H1 (cell line): ENCODE data around the gene TRIM62. TPM values are rescaled to one million over a fixed set of nuclear protein-coding genes. Genes with fewer than 3 reads are reported as not detected.

Experiments used
- CTCF ChIA-PET: fragments of 300-600 bp; sonication (Branson Sonifier 250); formaldehyde crosslinking; loops from one replicate; lab custom pipeline; 2021; ENCODE audit not compliant: partially characterized antibody; lab: Charles Lee
- POLR2A ChIA-PET: fragments of 300-600 bp; sonication (Branson Sonifier 250); formaldehyde crosslinking; loops from one replicate; lab custom pipeline; 2021; ENCODE audit warnings: inconsistent platforms; ENCODE audit not compliant: partially characterized antibody; lab: Charles Lee
- DNase-seq, 2 experiments: peaks; one replicate each; pipeline versions ENCODE4 v3.0.0 to v3.0.0-alpha.2; 2010 to 2022; ENCODE audit warnings: low spot score in 2 of 2, low read depth in 1 of 2, mixed read lengths in 1 of 2
- FAIRE-seq: peaks from 2 replicates; lab custom pipeline; 2011; peaks lifted over from hg19 to GRCh38; lab: Jason Lieb, UNC
- H2AFZ ChIP-seq: 2 replicates; pipeline ENCODE4 v1.8.1; 2012; ENCODE audit warnings: low read length, inconsistent platforms
- H2AK5ac ChIP-seq: 2 replicates; pipeline ENCODE4 v1.6.1; 2013; ENCODE audit warnings: low read depth, low read length
- H2BK120ac ChIP-seq: replicated peaks from 2 replicates; pipeline ENCODE3; 2013; ENCODE audit warnings: low read depth, low read length, inconsistent platforms
- H2BK12ac ChIP-seq: 2 replicates; pipeline ENCODE4 v1.6.1; 2013; ENCODE audit warnings: low read depth, low read length
- H2BK15ac ChIP-seq: 2 replicates; pipeline ENCODE4 v1.6.1; 2013; ENCODE audit warnings: low read length
- H2BK20ac ChIP-seq: 2 replicates; pipeline ENCODE4 v1.6.1; 2013; ENCODE audit warnings: low read length
- H2BK5ac ChIP-seq: 2 replicates; pipeline ENCODE4 v1.6.1; 2013; ENCODE audit warnings: low read depth, low read length
- H3K14ac ChIP-seq: 2 replicates; pipeline ENCODE4 v1.6.1; 2013; ENCODE audit warnings: inconsistent platforms; ENCODE audit not compliant: insufficient read length
- H3K18ac ChIP-seq: 2 replicates; pipeline ENCODE4 v1.6.1; 2013; ENCODE audit warnings: low read length; ENCODE audit errors: extremely low read depth
- H3K23ac ChIP-seq: 2 replicates; pipeline ENCODE4 v1.6.1; 2013; ENCODE audit warnings: inconsistent platforms; ENCODE audit not compliant: insufficient read length
- H3K23me2 ChIP-seq: 2 replicates; pipeline ENCODE4 v1.6.1; 2013; ENCODE audit warnings: low read depth, low read length
- H3K27ac ChIP-seq: 2 replicates; pipeline ENCODE4 v1.6.1; 2011; ENCODE audit warnings: low read depth, low read length, inconsistent platforms
- H3K27me3 ChIP-seq, 4 experiments: replicated peaks in 1 of 4; 1 replicate in 1 of 4; 2 replicates in 3 of 4; pipeline versions ENCODE4 v1.6.1 to v1.8.1; 2011 to 2013; ENCODE audit warnings: low read length in 3 of 4, mild to moderate bottlenecking in 3 of 4, inconsistent platforms in 2 of 4, mixed read lengths in 2 of 4, moderate library complexity in 1 of 4; ENCODE audit not compliant: control insufficient read depth in 3 of 4, insufficient read depth in 3 of 4; ENCODE audit errors: extremely low read depth in 1 of 4
- H3K36me3 ChIP-seq, 4 experiments: 2 replicates each; pipeline versions ENCODE4 v1.6.1 to v1.8.1; 2011 to 2013; ENCODE audit warnings: mild to moderate bottlenecking in 4 of 4, low read length in 3 of 4, moderate library complexity in 2 of 4, control low read depth in 1 of 4, inconsistent platforms in 1 of 4; ENCODE audit not compliant: insufficient read depth in 4 of 4, control insufficient read depth in 2 of 4
- H3K4ac ChIP-seq: replicated peaks from 2 replicates; pipeline ENCODE3; 2013; ENCODE audit warnings: low read length, low read depth, mixed read lengths, inconsistent platforms; ENCODE audit not compliant: insufficient read length
- H3K4me1 ChIP-seq, 4 experiments: replicated peaks in 1 of 4; 1 replicate in 1 of 4; 2 replicates in 3 of 4; pipeline versions ENCODE4 v1.6.1 to v1.8.1; 2011 to 2013; ENCODE audit warnings: low read length in 3 of 4, inconsistent platforms in 2 of 4, mixed read lengths in 1 of 4; ENCODE audit not compliant: insufficient read depth in 4 of 4, control insufficient read depth in 3 of 4
- H3K4me2 ChIP-seq, 2 experiments: 2 replicates each; pipeline versions ENCODE4 v1.6.1 to v1.8.1; 2011 to 2013; ENCODE audit warnings: low read depth in 2 of 2, low read length in 2 of 2, control low read depth in 1 of 2, inconsistent platforms in 1 of 2, mild to moderate bottlenecking in 1 of 2; ENCODE audit not compliant: insufficient read depth in 1 of 2
- H3K4me3 ChIP-seq, 4 experiments: fragments of 200-600, 300-600 bp in 1 of 4; sonication (generic), shearing (Covaris generic), sonication (Bioruptor Twin) in 1 of 4; 2 replicates each; pipeline versions ENCODE4 v1.5.1 to v1.8.1; 2011 to 2016; ENCODE audit warnings: low read length in 4 of 4, low read depth in 3 of 4, control low read depth in 2 of 4, inconsistent platforms in 2 of 4, mild to moderate bottlenecking in 2 of 4, mixed read lengths in 1 of 4, moderate library complexity in 1 of 4; ENCODE audit not compliant: insufficient read depth in 2 of 4; ENCODE audit errors: extremely low read depth in 1 of 4
- H3K56ac ChIP-seq: replicated peaks from 2 replicates; pipeline ENCODE3; 2013; ENCODE audit warnings: low read depth, mild to moderate bottlenecking, mixed read lengths, low read length, inconsistent platforms; ENCODE audit not compliant: insufficient read length
- H3K79me1 ChIP-seq: 2 replicates; pipeline ENCODE4 v1.6.1; 2013; ENCODE audit warnings: low read depth, low read length, control low read depth
- H3K79me2 ChIP-seq, 2 experiments: 2 replicates each; pipeline versions ENCODE4 v1.6.1 to v1.8.1; 2012 to 2013; ENCODE audit warnings: low read length in 2 of 2, mild to moderate bottlenecking in 2 of 2, inconsistent platforms in 1 of 2; ENCODE audit not compliant: insufficient read depth in 2 of 2, control insufficient read depth in 1 of 2
- H3K9ac ChIP-seq, 4 experiments: replicated peaks in 1 of 4; 1 replicate in 1 of 4; 2 replicates in 3 of 4; pipeline versions ENCODE4 v1.6.1 to v1.8.1; 2011 to 2013; ENCODE audit warnings: low read depth in 3 of 4, low read length in 3 of 4, control low read depth in 2 of 4, mild to moderate bottlenecking in 2 of 4, moderate library complexity in 2 of 4, inconsistent platforms in 1 of 4; ENCODE audit errors: extremely low read depth in 1 of 4
- H3K9me3 ChIP-seq, 2 experiments: 2 replicates each; pipeline versions ENCODE4 v1.6.1 to v1.8.1; 2012 to 2013; ENCODE audit warnings: mild to moderate bottlenecking in 2 of 2, moderate library complexity in 2 of 2, control low read depth in 1 of 2, inconsistent platforms in 1 of 2, low read depth in 1 of 2, low read length in 1 of 2, mixed read lengths in 1 of 2; ENCODE audit not compliant: insufficient read depth in 2 of 2
- H4K20me1 ChIP-seq, 2 experiments: replicated peaks in 1 of 2; 2 replicates each; pipeline versions ENCODE3 to v1.8.1; 2011 to 2013; ENCODE audit warnings: inconsistent platforms in 2 of 2, low read length in 2 of 2, mild to moderate bottlenecking in 1 of 2; ENCODE audit not compliant: insufficient read depth in 2 of 2, control insufficient read depth in 1 of 2
- H4K5ac ChIP-seq: 2 replicates; pipeline ENCODE4 v1.6.1; 2013; ENCODE audit warnings: low read length, low read depth, mixed read lengths, inconsistent platforms; ENCODE audit not compliant: insufficient read length
- H4K8ac ChIP-seq: 2 replicates; pipeline ENCODE4 v1.8.0; 2013; ENCODE audit warnings: mild to moderate bottlenecking, moderate library complexity, low read length, inconsistent platforms; ENCODE audit not compliant: insufficient read depth; ENCODE audit errors: extremely low read depth
- H4K91ac ChIP-seq: replicated peaks from 2 replicates; pipeline ENCODE3; 2013; ENCODE audit warnings: low read length, mixed read lengths, inconsistent platforms; ENCODE audit not compliant: insufficient read length
- BRCA1 ChIP-seq: IDR thresholded peaks from 2 replicates; pipeline ENCODE4 v1.6.1; 2012; ENCODE audit warnings: low read depth, low read length, improper control_type of control experiment
- CREB1 ChIP-seq: IDR thresholded peaks from 2 replicates; pipeline ENCODE4 v1.6.1; 2012; ENCODE audit warnings: inconsistent platforms
- KDM4A ChIP-seq: IDR thresholded peaks from one replicate; pipeline ENCODE4 v1.7.1; 2012; ENCODE audit warnings: low read depth, mild to moderate bottlenecking, moderate library complexity, low read length, inconsistent platforms; ENCODE audit not compliant: severe bottlenecking
- KDM5A ChIP-seq: fragments of 200-600 bp; IDR thresholded peaks from 2 replicates; pipeline ENCODE4 v1.7.1; 2012; ENCODE audit warnings: mild to moderate bottlenecking, low read length, inconsistent platforms, mixed read lengths
- POLR2A ChIP-seq, 2 experiments: IDR thresholded peaks; 1 replicate in 1 of 2; 2 replicates in 1 of 2; pipeline ENCODE4 v1.6.1; 2011; ENCODE audit warnings: low read depth in 2 of 2, low read length in 2 of 2, mild to moderate bottlenecking in 2 of 2; ENCODE audit errors: control extremely low read depth in 1 of 2
- RFX5 ChIP-seq: IDR thresholded peaks from 2 replicates; pipeline ENCODE4 v1.6.1; 2011; ENCODE audit warnings: low read depth, low read length, improper control_type of control experiment, borderline replicate concordance
- RNF2 ChIP-seq: fragments of 200-900, 300-1000 bp; sonication (generic); IDR thresholded peaks from 2 replicates; pipeline ENCODE4 v1.7.1; 2016; ENCODE audit warnings: borderline replicate concordance, low read depth, mild to moderate bottlenecking, antibody characterized with exemption, low read length; ENCODE audit not compliant: poor library complexity, severe bottlenecking; ENCODE audit errors: missing control alignments
- SAP30 ChIP-seq: fragments of 300-600 bp; sonication (generic); IDR thresholded peaks from 2 replicates; pipeline ENCODE4 v1.7.1; 2012; ENCODE audit warnings: low read length, moderate library complexity, mild to moderate bottlenecking, inconsistent platforms; ENCODE audit not compliant: insufficient read depth, insufficient replicate concordance
- SP1 ChIP-seq: IDR thresholded peaks from 2 replicates; pipeline ENCODE4 v1.6.1; 2011; ENCODE audit warnings: low read depth, low read length
- SRF ChIP-seq: IDR thresholded peaks from 2 replicates; pipeline ENCODE4 v1.6.1; 2011; ENCODE audit warnings: mild to moderate bottlenecking, low read depth, low read length, moderate library complexity
- TAF1 ChIP-seq: IDR thresholded peaks from 2 replicates; pipeline ENCODE4 v1.6.1; 2011; ENCODE audit warnings: mild to moderate bottlenecking, low read depth, low read length
- TAF7 ChIP-seq: optimal IDR thresholded peaks from 2 replicates; pipeline ENCODE3; 2011; ENCODE audit warnings: low read depth, mild to moderate bottlenecking, inconsistent platforms, low read length, moderate library complexity, borderline replicate concordance
- TCF12 ChIP-seq: IDR thresholded peaks from 2 replicates; pipeline ENCODE4 v1.6.1; 2011; ENCODE audit warnings: low read depth, mild to moderate bottlenecking, low read length
- ZNF274 ChIP-seq: IDR thresholded peaks from 2 replicates; pipeline ENCODE4 v1.7.0; 2012; ENCODE audit warnings: low read length, borderline replicate concordance; ENCODE audit errors: extremely low read depth
- WGBS, 2 experiments: shearing (Covaris generic) in 1 of 2; methylation state at CpG; one replicate each; pipeline versions ENCODE4 v1.1.6 to v1.1.7; 2013 to 2015; ENCODE audit warnings: low lambda C conversion rate in 2 of 2, mixed read lengths in 2 of 2, inconsistent platforms in 1 of 2, low coverage in 1 of 2, missing lambda C conversion rate in 1 of 2; ENCODE audit not compliant: insufficient replicate concordance in 2 of 2, insufficient coverage in 1 of 2, insufficient read length in 1 of 2; ENCODE audit errors: extremely low coverage in 1 of 2, missing lambda C conversion rate in 1 of 2; 5-methylcytosine and 5-hydroxymethylcytosine counted together
- polyA plus RNA-seq, 7 experiments: library from polyadenylated mRNA; depleted of rRNA in 3 of 7; stranded (reverse) in 5 of 7; unstranded in 2 of 7; fragments of >200 nt in 5 of 7; fragments of 200-250 nt in 2 of 7; gene quantifications; 1 replicate in 5 of 7; 2 replicates in 1 of 7; 4 replicates in 1 of 7; pipeline versions ENCODE4 v1.2.1 to v1.2.3, GENCODE V29; 2011 to 2013; ENCODE audit warnings: missing spikeins in 2 of 7, mixed read lengths in 2 of 7
- total RNA-seq: library from RNA; stranded (reverse); fragmentation: NEBNext Ultra II Directional; extraction: Animal tissue kit (Norgen Biotek cat#: 25700); gene quantifications from 2 replicates; pipeline ENCODE4 v1.2.1, GENCODE V29; 2021

The TRIM62 gene
- total and polyA plus RNA-seq, 2 of the 8 experiments (the other 6 are each of a cell fraction or from before 2014, with no cell fraction given) = 6.3 to 10.8 TPM

GRCh38 chr1:33222381-33222780 is 40.5 kb upstream of the TRIM62 start:
- WGBS, 2 experiments = 89% methylated on average over 1 of the region's 1 CpG; no CpG with 5 or more reads in 1 of the 2 experiments
- H3K79me1 ChIP-seq = no peaks in the 10 kb centered on the region
- H2BK12ac ChIP-seq = no peak overlapping the region
- POLR2A ChIA-PET = no interaction called here
- H2BK20ac ChIP-seq = no peak overlapping the region
- H3K79me2 ChIP-seq = no peaks in the 10 kb centered on the region
- H3K23me2 ChIP-seq = no peaks in the 10 kb centered on the region
- no peak overlapping the region for H2BK15ac ChIP-seq
- H2AFZ ChIP-seq = no peak overlapping the region
- no peaks in the 10 kb centered on the region for H3K27me3 ChIP-seq
- H2AK5ac ChIP-seq = no peak overlapping the region
- no peaks in the 10 kb centered on the region for H3K9me3 ChIP-seq
- no peaks in the 10 kb centered on the region for H4K20me1 ChIP-seq
- H3K4me1 ChIP-seq = no peaks in the 10 kb centered on the region
- no peak overlapping the region for H3K14ac ChIP-seq
- no peak overlapping the region for H3K18ac ChIP-seq
- H4K5ac ChIP-seq = no peak overlapping the region
- H3K36me3 ChIP-seq = no peaks in the 10 kb centered on the region
- H3K4me3 ChIP-seq = no peak overlapping the region
- no peak overlapping the region for H2BK5ac ChIP-seq
- no peak overlapping the region for H2BK120ac ChIP-seq
- no peak overlapping the region for H3K23ac ChIP-seq
- no peak overlapping the region for H4K91ac ChIP-seq
- no peak overlapping the region for H3K9ac ChIP-seq
- no peak overlapping the region for H3K4ac ChIP-seq
- H3K27ac ChIP-seq = no peak overlapping the region
- no peak overlapping the region for H3K56ac ChIP-seq
- CTCF ChIA-PET = interaction anchor here (0.9 to 2.8 kb wide), 4 partner anchors 9 to 103 kb away, joined by 3 to 8 read pairs (median 4); no protein-coding TSS in a partner anchor
- H3K4me2 ChIP-seq = no peak overlapping the region
- H4K8ac ChIP-seq = no peak overlapping the region
- FAIRE-seq = no peak
- DNase-seq = no peak
- TF ChIP-seq BRCA1 (no peak), SP1 (no peak), TAF1 (no peak), ZNF274 (no peak), KDM5A (no peak), RNF2 (no peak), POLR2A (IDR thresholded peaks at IDR 0.05; ENCODE audit: control extremely low read depth in 1 of 2, low read depth in 2 of 2, low read length in 2 of 2) (no peak), SRF (no peak), RFX5 (no peak), TCF12 (no peak), TAF7 (no peak), SAP30 (no peak), CREB1 (no peak), KDM4A (no peak)
